Body of pancreas (tissue), 4 donors: Measurements from ENCODE around the gene ERO1B.

Experiments
- POLR2A ChIP-seq, 3 donors: fragments of 450-650 bp; IDR thresholded peaks; one replicate each; pipeline ENCODE4 v1.6.1; 2016; ENCODE audit warnings: antibody characterized with exemption in 3 of 3, mild to moderate bottlenecking in 2 of 3
- TF ChIP-seq, protein P1 (sequence below), 7 experiments: fragments of 450-650 bp in 4 of 7; fragments of 200-600 bp in 3 of 7; sonication (generic) in 3 of 7; IDR thresholded peaks; one replicate each; pipeline ENCODE4 v1.5.1; 2016 to 2019; ENCODE audit warnings: antibody characterized with exemption in 7 of 7

DNA sequence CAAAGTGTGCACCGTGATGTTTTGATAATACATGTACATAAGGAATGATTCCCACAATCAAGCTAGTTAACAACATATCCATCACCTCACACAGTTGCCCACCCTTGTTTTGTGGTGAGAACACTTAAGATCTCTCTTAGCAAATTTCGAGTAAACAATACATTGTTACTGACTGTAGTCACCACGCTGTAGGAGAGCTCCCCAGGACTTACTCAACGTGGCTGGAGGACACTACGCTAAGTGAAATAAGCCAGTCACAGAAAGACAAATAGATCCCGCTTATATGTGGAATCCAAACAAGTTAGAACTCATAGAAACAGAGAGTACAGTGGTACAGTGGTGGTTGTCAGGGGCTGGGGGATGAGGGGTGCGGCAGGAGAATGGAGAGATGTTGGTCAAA is 114.6 kb downstream of the ERO1B start:
- TF ChIP-seq, protein P1, sequence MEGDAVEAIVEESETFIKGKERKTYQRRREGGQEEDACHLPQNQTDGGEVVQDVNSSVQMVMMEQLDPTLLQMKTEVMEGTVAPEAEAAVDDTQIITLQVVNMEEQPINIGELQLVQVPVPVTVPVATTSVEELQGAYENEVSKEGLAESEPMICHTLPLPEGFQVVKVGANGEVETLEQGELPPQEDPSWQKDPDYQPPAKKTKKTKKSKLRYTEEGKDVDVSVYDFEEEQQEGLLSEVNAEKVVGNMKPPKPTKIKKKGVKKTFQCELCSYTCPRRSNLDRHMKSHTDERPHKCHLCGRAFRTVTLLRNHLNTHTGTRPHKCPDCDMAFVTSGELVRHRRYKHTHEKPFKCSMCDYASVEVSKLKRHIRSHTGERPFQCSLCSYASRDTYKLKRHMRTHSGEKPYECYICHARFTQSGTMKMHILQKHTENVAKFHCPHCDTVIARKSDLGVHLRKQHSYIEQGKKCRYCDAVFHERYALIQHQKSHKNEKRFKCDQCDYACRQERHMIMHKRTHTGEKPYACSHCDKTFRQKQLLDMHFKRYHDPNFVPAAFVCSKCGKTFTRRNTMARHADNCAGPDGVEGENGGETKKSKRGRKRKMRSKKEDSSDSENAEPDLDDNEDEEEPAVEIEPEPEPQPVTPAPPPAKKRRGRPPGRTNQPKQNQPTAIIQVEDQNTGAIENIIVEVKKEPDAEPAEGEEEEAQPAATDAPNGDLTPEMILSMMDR (IDR thresholded peaks at IDR 0.05) = no peak
- no peak for TF ChIP-seq POLR2A (IDR thresholded peaks at IDR 0.05)
